ENCODE results near the gene EEF1B2.
"Not testable (repeated sequence)": the region's sequence is repeated elsewhere in the genome, so short reads cannot be mapped to it uniquely, and the experiment has no call there.

The EEF1B2 gene

GRCh38 chr2:206203331-206203730 lies 43.6 kb downstream of the EEF1B2 start:
- H3K27me3 ChIP-seq (ENCODE audit: insufficient read depth, low read depth, severe bottlenecking), result no peaks in the 10 kb centered on the region
- no peak overlapping the region for H3K4me3 ChIP-seq (ENCODE audit: low read depth, low read length)
- H3K27ac ChIP-seq, result no peak overlapping the region
- no peaks in the 10 kb centered on the region for H3K36me3 ChIP-seq
- no peak for DNase-seq
- H3K9me3 ChIP-seq (ENCODE audit: severe bottlenecking), result no peaks in the 10 kb centered on the region
- TF ChIP-seq CTCF (IDR thresholded peaks at IDR 0.05; ENCODE audit: low read depth, low read length), result no peak

DNA sequence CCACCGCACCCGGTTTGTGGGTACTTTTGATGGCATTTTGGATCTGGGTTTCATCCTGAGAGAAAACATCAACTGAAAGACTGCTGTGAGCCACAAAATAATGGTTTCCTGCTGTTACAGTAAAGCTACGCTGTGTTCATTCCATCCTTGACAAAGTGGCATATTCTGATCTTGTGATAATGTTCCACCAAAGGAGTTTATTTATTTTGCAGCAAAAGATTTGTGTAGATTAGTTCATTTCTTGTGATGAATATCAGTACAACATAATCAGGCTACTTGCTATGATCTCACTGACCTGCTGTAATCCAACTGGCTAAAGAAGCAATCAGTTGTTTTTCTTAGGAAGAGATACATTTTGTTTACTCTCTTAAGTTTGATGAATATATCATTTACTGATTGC lies 45.0 kb downstream of the EEF1B2 start:
- TF ChIP-seq CTCF (IDR thresholded peaks at IDR 0.05; ENCODE audit: low read depth, low read length), result no peak
- no peaks in the 10 kb centered on the region for H3K9me3 ChIP-seq (ENCODE audit: severe bottlenecking)
- no peaks in the 10 kb centered on the region for H3K36me3 ChIP-seq
- H3K27me3 ChIP-seq (ENCODE audit: insufficient read depth, low read depth, severe bottlenecking), result no peaks in the 10 kb centered on the region
- H3K4me3 ChIP-seq (ENCODE audit: low read depth, low read length), result no peak overlapping the region
- H3K27ac ChIP-seq, result no peak overlapping the region
- no peak for DNase-seq

DNA sequence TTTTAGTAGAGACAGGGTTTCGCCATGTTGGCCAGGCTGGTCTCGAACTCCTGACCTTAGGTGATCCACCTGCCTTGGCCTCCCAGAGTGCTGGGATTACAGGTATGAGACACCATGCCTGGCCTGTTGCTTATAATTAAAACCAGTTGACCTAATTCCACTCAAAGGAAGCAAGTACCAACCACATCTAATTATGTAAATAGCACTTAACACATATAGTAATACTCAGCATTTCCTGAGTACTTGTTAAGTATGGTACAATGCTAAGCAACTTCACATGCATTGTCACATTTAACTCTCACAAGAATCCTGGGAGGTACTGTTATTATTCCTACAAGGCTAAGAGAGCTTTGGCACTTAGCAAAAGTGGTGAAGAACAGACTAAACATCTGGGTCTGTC lies 47.6 kb downstream of the EEF1B2 start:
- H3K36me3 ChIP-seq; H3K9me3 ChIP-seq (ENCODE audit: severe bottlenecking); H3K27ac ChIP-seq; DNase-seq; H3K4me3 ChIP-seq (ENCODE audit: low read depth, low read length); H3K27me3 ChIP-seq (ENCODE audit: insufficient read depth, low read depth, severe bottlenecking): not testable (repeated sequence)

DNA sequence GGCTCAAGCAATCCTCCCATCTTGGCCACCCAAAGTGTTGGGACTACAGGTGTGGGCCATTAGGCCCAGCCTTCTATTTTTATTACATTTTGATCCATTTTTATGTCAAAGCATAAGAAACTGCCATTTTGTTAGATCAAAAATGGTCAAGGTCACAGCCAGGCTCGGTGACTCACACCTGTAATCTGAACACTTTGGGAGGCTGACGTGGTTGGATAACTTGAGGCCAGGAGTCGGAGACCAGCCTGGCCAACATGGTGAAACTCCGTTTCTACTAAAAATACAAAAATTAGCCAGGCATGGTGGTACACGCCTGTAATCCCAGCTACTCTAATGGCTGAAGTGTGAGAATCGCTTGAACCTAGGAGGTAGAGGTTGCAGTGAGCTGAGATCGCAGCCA lies 49.2 kb downstream of the EEF1B2 start:
- DNase-seq, result no peak
- no peak for TF ChIP-seq CTCF (IDR thresholded peaks at IDR 0.05; ENCODE audit: low read depth, low read length)
- no peaks in the 10 kb centered on the region for H3K27me3 ChIP-seq (ENCODE audit: insufficient read depth, low read depth, severe bottlenecking)
- H3K4me3 ChIP-seq (ENCODE audit: low read depth, low read length), result no peak overlapping the region
- H3K9me3 ChIP-seq (ENCODE audit: severe bottlenecking), result no peaks in the 10 kb centered on the region
- H3K36me3 ChIP-seq, result no peaks in the 10 kb centered on the region
- no peak overlapping the region for H3K27ac ChIP-seq

DNA sequence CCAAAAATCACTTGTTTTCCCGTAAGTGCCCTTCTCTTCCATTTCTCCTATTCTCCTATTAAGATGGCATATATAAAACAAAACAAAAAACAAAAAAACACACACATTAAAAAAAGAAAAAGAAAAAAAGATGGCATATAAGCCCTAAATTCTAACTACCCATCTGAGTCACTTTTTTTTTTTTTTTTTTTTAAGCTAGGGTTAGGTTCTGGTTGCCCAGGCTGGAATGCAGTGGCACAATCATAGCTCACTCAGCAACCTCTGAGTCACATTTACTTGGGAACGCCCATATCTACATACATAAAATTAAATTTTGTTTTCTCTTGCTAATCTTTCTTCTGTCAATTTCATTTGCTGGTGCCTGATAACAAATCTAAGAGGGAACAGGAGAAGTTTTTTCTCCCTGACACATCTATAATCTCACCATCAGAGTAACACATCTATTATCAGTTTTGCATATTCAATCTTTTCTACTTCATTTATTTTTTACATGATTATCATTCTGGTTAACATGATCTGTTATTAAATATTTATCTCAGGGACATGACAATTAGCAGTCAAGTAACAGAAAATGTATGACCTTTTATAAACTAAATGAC lies 52.1 kb downstream of the EEF1B2 start:
- TF ChIP-seq CTCF (IDR thresholded peaks at IDR 0.05; ENCODE audit: low read depth, low read length), result no peak
- no peaks in the 10 kb centered on the region for H3K27me3 ChIP-seq (ENCODE audit: insufficient read depth, low read depth, severe bottlenecking)
- DNase-seq, result no peak
- H3K9me3 ChIP-seq (ENCODE audit: severe bottlenecking), result no peaks in the 10 kb centered on the region
- no peak overlapping the region for H3K27ac ChIP-seq
- H3K36me3 ChIP-seq, result no peaks in the 10 kb centered on the region
- H3K4me3 ChIP-seq (ENCODE audit: low read depth, low read length), result no peak overlapping the region

Measured in WERI-Rb-1 (cell line).